Loucy (cell line): ENCODE data around the gene HOMER1.

ENCODE experiments used
- H2AFZ ChIP-seq: fragments of 200-600 bp; sonication (generic); 2 replicates; pipeline ENCODE4 v1.6.0; 2016; ENCODE audit warnings: antibody characterized with exemption, mild to moderate bottlenecking, low read length, moderate library complexity
- H3F3A ChIP-seq: fragments of 200-600 bp; 2 replicates; pipeline ENCODE4 v1.6.0; 2016; ENCODE audit warnings: antibody characterized with exemption, low read depth, mild to moderate bottlenecking
- H3K27me3 ChIP-seq: fragments of 200-600 bp; sonication (generic); 2 replicates; pipeline ENCODE4 v1.6.1; 2014; ENCODE audit warnings: low read length, mild to moderate bottlenecking; ENCODE audit not compliant: insufficient read depth, poor library complexity, severe bottlenecking
- H3K36me3 ChIP-seq: fragments of 200-600 bp; sonication (generic); 2 replicates; pipeline ENCODE4 v1.6.1; 2016; ENCODE audit warnings: low read length; ENCODE audit not compliant: insufficient read depth
- H3K4me1 ChIP-seq: fragments of 200-600 bp; sonication (generic); 2 replicates; pipeline ENCODE4 v1.5.1; 2014; ENCODE audit warnings: low read length, mild to moderate bottlenecking; ENCODE audit not compliant: insufficient read depth, poor library complexity, severe bottlenecking
- H3K4me2 ChIP-seq: fragments of 200-600 bp; sonication (generic); 2 replicates; pipeline ENCODE4 v1.6.0; 2014; ENCODE audit warnings: antibody characterized with exemption, low read length, low read depth, mild to moderate bottlenecking; ENCODE audit not compliant: poor library complexity, severe bottlenecking
- H3K4me3 ChIP-seq: fragments of 200-600 bp; sonication (generic); 2 replicates; pipeline ENCODE4 v1.5.1; 2014; ENCODE audit warnings: low read length, mild to moderate bottlenecking, mixed read lengths; ENCODE audit not compliant: poor library complexity, severe bottlenecking
- H3K79me2 ChIP-seq: fragments of 200-600 bp; sonication (generic); 2 replicates; pipeline ENCODE4 v1.6.1; 2014; ENCODE audit warnings: low read length; ENCODE audit not compliant: insufficient read depth
- H3K9ac ChIP-seq: fragments of 200-600 bp; sonication (generic); 2 replicates; pipeline ENCODE4 v1.6.0; 2014; ENCODE audit warnings: mild to moderate bottlenecking, low read depth, low read length, moderate library complexity; ENCODE audit not compliant: poor library complexity, severe bottlenecking
- H3K9me2 ChIP-seq: fragments of 200-600 bp; sonication (generic); replicated peaks from 2 replicates; pipeline ENCODE4 v1.6.1; 2016; ENCODE audit warnings: low read depth, low read length, mixed read lengths
- H3K9me3 ChIP-seq: fragments of 200-600 bp; sonication (generic); 2 replicates; pipeline ENCODE4 v1.6.1; 2014; ENCODE audit warnings: mild to moderate bottlenecking, antibody characterized with exemption, low read length, low read depth; ENCODE audit not compliant: insufficient read depth
- H4K20me1 ChIP-seq: fragments of 200-600 bp; sonication (generic); 2 replicates; pipeline ENCODE4 v1.6.0; 2014; ENCODE audit warnings: antibody characterized with exemption, low read length, mild to moderate bottlenecking; ENCODE audit not compliant: insufficient read depth, poor library complexity, severe bottlenecking
- CTCF ChIP-seq: fragments of 200-600 bp; sonication (generic); conservative IDR thresholded peaks from 2 replicates; pipeline ENCODE4 v1.5.1; 2014; ENCODE audit warnings: mild to moderate bottlenecking, antibody characterized with exemption, low read length
- EZH2phosphoT487 ChIP-seq: fragments of 200-600 bp; IDR thresholded peaks from 2 replicates; pipeline ENCODE4 v1.6.1; 2018; ENCODE audit warnings: antibody characterized with exemption, mild to moderate bottlenecking, moderate library complexity, borderline replicate concordance

HOMER1 gene

GRCh38 chr5:79486116-79486515 is 27.8 kb downstream of the HOMER1 start:
- no peaks in the 10 kb centered on the region for H3K4me1 ChIP-seq
- TF ChIP-seq CTCF (no peak), EZH2phosphoT487 (no peak)
- H3K9me2 ChIP-seq = no peaks in the 10 kb centered on the region
- H3K36me3 ChIP-seq = no peaks in the 10 kb centered on the region
- H4K20me1 ChIP-seq = no peaks in the 10 kb centered on the region
- H3K9ac ChIP-seq = no peak overlapping the region
- peaks cover 4% of the 10 kb centered on the region for H3K79me2 ChIP-seq
- no peak overlapping the region for H2AFZ ChIP-seq
- no peaks in the 10 kb centered on the region; the same call in 1 of the 2 replicates for H3K9me3 ChIP-seq
- H3K4me2 ChIP-seq = no peak overlapping the region
- no peak overlapping the region for H3K4me3 ChIP-seq
- H3K27me3 ChIP-seq = no peaks in the 10 kb centered on the region
- no peaks in the 10 kb centered on the region for H3F3A ChIP-seq

- H3K79me2 ChIP-seq = peaks cover 4% of the 10 kb centered on the region
Observed at GRCh38 chr5:79484731-79485130, 29.2 kb downstream of the HOMER1 start.

GRCh38 chr5:79481574-79481973 is 32.4 kb downstream of the HOMER1 start:
- H3K36me3 ChIP-seq = no peaks in the 10 kb centered on the region
- no peaks in the 10 kb centered on the region for H3K27me3 ChIP-seq
- H3K4me2 ChIP-seq = no peak overlapping the region
- H4K20me1 ChIP-seq = no peaks in the 10 kb centered on the region
- H3K9me3 ChIP-seq = no peaks in the 10 kb centered on the region; the same call in 1 of the 2 replicates
- H3K4me1 ChIP-seq = no peaks in the 10 kb centered on the region
- no peak overlapping the region for H3K4me3 ChIP-seq
- 0 out of 2 replicates have a peak overlapping the region, but pooled peaks have one; percentile 8 for H2AFZ ChIP-seq
- no peaks in the 10 kb centered on the region for H3K9me2 ChIP-seq
- no peak overlapping the region for H3K9ac ChIP-seq
- H3F3A ChIP-seq = no peaks in the 10 kb centered on the region
- peaks cover 10% of the 10 kb centered on the region for H3K79me2 ChIP-seq
- TF ChIP-seq CTCF = no peak
- no peak for TF ChIP-seq EZH2phosphoT487

More at GRCh38 chr5:79484731-79485130, 29.2 kb downstream of the HOMER1 start:
- no peaks in the 10 kb centered on the region for H3K4me1 ChIP-seq
- no peak overlapping the region for H2AFZ ChIP-seq
- no peaks in the 10 kb centered on the region for H3K36me3 ChIP-seq
- no peak overlapping the region for H3K4me2 ChIP-seq
- no peak for TF ChIP-seq EZH2phosphoT487
- TF ChIP-seq CTCF = no peak
- H3K4me3 ChIP-seq = no peak overlapping the region
- H3K9me3 ChIP-seq = no peaks in the 10 kb centered on the region; the same call in 1 of the 2 replicates
- H4K20me1 ChIP-seq = no peaks in the 10 kb centered on the region
- H3K9ac ChIP-seq = no peak overlapping the region
- H3F3A ChIP-seq = no peaks in the 10 kb centered on the region
- no peaks in the 10 kb centered on the region for H3K9me2 ChIP-seq
- H3K27me3 ChIP-seq = no peaks in the 10 kb centered on the region
